HG02938 (cell line): ENCODE measurements around the gene SCGB1D1.

ENCODE experiments used
- ATAC-seq: cut with Tn5 transposase; IDR thresholded peaks from one replicate; pipeline ENCODE4 v1.9.1; 2021; ENCODE audit warnings: mild to moderate bottlenecking, moderate library complexity; ENCODE audit not compliant: unreplicated experiment

SCGB1D1 gene, protein sequence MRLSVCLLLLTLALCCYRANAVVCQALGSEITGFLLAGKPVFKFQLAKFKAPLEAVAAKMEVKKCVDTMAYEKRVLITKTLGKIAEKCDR

GRCh38 chr11:62190011-62190410 lies at the start of gene SCGB1D1:
Gene SCGB1D1, plus strand, starts transcription at chr11:62190216. Its CDS starts 69 bp downstream, at chr11:62190285.
- ATAC-seq, result no peak

DNA sequence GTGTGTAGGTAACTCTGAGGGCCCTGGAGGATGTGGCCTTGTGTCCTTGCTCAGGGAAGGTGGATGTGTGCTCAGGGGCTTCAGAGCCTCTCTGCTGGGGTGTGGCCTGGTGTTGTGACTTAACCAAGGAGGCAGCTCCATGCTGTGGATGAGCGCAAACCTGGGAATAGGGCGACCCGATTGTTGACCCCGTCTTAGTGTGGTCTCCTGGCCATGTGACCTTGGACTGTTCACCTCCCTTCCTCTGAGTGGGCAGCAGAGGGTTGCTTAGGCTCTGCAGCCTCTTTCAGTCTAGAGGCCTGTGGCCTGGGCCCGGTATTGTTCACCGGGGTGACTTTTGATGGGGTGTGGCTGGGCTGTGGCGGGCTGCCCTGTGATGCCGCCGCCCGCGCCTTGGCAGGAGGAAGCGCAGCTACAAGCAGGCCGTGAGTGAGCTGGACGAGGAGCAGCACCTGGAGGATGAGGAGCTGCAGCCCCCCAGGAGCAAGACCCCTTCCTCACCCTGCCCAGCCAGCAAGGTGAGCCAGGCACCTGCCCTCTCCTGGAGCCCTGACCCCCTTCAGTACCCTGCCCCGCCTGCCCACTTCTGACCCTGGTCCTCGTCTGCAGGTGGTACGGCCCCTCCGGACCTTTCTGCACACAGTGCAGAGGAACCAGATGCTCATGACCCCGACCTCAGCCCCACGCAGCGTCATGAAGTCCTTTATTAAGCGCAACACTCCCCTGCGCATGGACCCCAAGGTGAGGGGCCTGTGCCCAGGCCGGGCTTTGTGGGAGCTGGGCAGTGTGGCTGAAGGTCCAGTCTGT lies 49.5 kb upstream of the SCGB1D1 start:
- no peak for ATAC-seq

GRCh38 chr11:62141111-62142042 lies 48.6 kb upstream of the SCGB1D1 start:
- ATAC-seq, result no peak

- no peak for ATAC-seq
Measured at GRCh38 chr11:62142043-62142375, 48.0 kb upstream of the SCGB1D1 start.

DNA sequence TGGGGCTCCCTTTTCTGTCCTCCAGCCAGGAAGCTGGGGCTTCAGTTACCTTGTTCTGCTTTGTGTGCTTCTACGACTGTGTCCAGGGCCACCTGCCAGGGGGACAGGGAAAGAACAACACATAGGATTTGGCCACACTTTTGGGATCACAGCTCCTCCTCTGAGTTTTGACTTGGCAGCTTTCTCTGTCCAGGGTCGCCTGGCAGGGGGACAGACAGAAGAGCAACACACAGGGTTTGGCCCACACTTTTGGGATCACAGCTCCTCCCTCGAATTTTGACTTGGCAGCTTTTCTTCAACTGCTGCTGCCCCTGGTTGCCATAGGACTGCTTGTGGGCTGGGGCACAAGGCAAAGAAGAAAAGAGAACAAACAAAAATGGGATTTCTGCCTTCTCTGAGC lies 47.1 kb upstream of the SCGB1D1 start:
- ATAC-seq, result no peak

GRCh38 chr11:62143727-62144126 lies 46.3 kb upstream of the SCGB1D1 start:
- ATAC-seq, result no peak

DNA sequence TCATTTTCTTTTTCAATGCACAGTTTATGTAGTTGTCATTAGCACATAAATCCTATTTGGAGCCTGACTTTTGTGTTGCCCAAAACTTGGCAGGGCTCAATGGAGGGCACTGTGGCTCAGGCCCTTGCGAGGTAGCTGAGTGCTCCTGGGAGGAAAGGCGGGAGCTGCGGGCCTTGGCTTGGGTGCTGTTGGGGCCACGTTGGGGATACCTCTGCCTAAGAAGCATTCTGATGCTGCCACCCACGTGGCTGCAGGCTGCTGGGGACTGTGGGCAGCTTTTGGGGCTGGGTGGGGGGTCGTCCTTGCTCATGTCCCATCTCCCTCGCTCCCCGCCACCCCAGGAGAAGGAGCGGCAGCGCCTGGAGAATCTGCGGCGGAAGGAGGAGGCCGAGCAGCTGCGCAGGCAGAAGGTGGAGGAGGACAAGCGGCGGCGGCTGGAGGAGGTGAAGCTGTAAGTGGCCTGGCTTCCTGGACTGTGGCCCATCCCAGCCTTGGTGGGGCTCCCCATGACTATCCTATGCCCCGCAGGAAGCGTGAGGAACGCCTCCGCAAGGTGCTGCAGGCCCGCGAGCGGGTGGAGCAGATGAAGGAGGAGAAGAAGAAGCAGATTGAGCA lies 45.3 kb upstream of the SCGB1D1 start:
- no peak for ATAC-seq

GRCh38 chr11:62145261-62145871 lies 44.6 kb upstream of the SCGB1D1 start:
- ATAC-seq, result no peak

- no peak for ATAC-seq
Measured at GRCh38 chr11:62146476-62147200, 43.4 kb upstream of the SCGB1D1 start.

DNA sequence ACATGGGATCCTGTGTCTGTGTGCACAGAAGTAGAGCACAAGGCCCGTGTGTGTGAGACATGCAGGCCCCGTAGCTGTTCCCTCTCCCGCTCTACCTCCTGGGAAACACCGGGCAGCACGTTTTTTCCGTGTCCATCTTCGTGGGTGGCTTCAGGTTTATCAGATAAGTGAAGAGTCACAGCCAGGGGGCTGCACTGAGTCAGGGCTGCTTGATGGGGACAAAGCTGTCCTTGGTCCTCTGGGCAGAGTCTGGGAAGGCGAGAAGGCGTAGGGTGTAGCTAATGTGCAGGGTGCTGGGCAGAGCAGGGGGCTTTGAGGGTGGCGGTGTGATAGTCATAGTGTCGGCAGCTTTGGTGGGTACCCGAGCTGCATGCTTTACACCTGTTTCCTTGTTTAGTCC lies 42.5 kb upstream of the SCGB1D1 start:
- no peak for ATAC-seq

DNA sequence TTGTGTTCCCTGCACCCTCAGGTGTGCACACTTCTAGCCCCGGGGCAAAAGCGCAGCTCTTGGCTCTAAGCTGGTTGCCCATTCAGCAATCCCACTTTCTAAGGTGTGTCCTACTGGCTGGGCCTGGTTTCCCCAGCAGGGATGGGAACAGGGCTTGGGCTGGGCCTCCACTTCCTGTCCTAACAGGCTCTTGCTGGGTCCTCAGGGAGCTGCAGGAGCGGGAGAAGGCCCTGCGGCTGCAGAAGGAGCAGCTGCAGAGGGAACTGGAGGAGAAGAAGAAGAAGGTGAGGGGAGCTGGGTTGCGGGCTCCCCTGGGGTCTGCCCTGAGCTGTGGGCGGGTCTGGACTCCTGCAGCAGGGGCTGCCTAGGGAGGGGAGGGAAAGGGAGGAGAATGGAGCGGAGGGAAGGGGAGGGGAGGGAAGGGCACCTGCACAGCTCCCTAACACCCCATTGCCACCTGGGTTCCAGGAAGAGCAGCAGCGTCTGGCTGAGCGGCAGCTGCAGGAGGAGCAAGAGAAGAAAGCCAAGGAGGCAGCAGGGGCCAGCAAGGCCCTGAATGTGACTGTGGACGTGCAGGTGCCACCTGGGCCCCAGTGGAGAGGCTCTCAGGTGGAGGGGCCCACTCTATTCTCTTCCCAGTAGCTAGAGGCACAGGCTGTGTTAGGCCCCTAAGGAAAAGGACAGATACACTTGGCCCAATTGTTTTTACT lies 41.6 kb upstream of the SCGB1D1 start:
- no peak for ATAC-seq

DNA sequence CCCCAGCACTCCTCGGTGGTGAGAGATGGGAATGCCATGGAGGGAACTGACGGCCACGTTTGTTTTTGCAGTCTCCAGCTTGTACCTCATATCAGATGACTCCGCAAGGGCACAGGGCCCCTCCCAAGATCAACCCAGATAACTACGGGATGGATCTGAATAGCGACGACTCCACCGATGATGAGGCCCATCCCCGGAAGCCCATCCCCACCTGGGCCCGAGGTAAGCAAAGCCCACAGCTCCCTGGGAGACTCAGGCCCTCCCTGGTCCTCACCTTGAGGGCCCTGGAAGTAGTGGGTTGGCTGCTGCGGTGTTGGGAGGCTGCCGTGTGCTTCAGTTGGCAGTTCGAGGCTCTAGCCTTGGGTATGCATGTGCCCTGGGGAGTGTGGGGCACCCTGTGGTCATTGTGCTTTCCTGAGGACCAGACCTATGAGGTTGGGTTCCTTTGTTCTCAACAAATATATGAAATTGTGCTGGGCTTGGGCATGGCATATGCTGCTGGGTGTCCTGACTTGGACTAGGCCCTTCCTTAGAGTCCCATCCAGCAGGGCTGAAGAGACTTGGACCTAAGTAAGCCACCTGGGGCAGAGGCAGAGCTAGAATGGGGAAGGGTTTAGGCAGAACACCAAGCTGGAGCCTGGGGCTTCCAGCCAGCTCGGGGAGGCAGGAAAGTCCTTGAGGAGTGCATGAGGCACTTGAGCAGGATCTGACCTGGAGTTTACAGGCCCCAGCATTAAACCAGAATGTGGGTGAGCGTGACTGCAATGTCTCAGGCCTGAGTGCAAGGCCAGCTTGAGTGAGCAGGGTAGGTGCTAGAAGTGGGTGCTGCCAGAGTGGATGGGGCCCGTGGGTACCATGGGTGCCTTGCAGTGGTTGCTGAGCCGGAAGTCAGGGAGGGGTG lies 39.8 kb upstream of the SCGB1D1 start:
- ATAC-seq, result no peak

DNA sequence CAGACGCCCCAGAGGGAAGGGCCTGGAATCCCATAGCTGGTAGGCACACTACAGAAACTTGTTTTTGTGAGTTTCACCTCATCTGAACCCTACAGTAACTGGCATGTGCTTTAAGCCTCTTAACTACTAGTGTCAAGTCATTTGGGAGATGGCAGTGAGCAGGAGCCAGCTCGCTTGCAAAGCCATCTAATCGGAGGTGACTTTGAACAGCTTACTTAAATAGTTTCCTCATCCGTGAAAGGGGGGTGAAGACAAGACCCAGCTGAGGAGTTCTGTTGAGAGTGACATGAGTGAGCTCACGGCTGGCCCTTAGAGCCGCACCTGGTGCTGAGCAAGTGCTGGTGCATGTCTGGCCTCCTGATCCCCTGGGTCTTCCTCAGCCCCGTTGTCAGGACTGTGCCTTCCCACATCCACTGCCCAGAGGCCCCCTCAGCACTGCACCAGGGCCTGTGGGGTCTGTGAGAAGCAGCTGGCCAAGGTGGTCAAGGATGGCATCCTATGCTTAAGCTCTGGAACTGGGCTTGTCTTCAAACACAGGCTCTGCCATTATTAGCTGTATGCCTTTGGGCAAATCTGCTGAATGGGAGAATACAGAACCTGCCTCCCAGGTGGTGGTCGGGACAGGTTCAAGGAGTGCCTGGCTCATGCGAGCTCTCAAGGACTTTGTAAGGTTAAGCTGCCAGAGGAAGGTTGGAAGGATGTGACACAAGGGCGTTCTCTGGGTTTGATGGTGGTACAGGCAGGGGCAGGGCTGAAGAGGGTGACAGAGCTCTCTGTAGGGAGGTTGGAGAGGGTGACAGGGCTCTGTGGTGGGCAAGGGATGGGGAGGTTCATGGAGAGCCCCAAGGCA lies 38.9 kb upstream of the SCGB1D1 start:
- no peak for ATAC-seq

GRCh38 chr11:62151737-62152102 lies 38.3 kb upstream of the SCGB1D1 start:
- no peak for ATAC-seq

DNA sequence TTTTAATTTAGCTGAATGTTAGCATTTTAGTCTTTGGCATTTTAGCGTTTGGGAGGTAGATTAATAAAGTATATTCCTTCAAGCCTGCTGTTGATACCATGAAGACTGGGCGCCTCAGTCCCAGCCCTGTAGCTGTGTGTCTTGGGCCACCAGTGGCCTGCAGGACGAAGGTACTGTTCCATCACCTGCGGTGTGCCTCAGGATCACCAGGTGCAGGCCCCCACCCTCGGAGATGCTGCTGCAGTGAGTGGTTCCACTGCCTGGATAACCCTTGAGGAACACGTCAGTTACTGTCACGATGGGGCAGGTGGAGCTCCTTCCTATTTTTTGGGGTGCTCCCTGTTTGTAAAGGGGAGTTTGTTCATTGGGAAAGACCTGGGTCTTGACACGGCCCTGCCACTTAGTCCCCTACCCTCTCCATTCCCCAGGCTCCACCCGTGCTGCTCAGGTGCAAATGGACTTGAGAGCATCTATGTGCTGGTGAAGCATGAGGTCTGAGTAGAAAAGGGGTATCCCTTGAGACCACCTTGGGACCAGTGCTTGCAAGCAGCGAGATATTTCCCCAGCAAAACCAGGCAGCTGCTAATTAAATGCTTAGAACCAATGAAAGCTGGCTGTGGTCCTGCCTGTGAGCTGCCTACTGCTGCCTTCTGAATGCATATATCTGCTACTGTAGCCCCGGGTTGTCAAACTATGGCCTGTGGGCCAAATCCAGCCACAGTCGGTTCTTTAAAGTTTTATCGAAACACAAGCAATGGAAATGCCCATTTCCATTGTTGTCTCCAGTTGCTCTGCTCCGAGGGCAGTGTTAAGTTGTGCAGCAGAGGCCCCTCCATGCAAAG lies 37.5 kb upstream of the SCGB1D1 start:
- no peak for ATAC-seq

- no peak for ATAC-seq
Measured at GRCh38 chr11:62153087-62153395, 37.0 kb upstream of the SCGB1D1 start.

GRCh38 chr11:62153617-62154016 lies 36.4 kb upstream of the SCGB1D1 start:
- ATAC-seq, result no peak
